Measurements from ENCODE around the gene BTD.

The BTD gene

GRCh38 chr3:15654891-15655290 is 53.3 kb downstream of the BTD start:
- no peak for FAIRE-seq
- TF ChIP-seq TAF1 (IDR thresholded peaks at IDR 0.05; ENCODE audit: borderline replicate concordance, low read depth, low read length) (no peak), POLR2AphosphoS5 (IDR thresholded peaks at IDR 0.05; ENCODE audit: low read depth, low read length) (no peak), POLR2A (IDR thresholded peaks at IDR 0.05; ENCODE audit: low read depth, low read length) (no peak)
- no peak for DNase-seq (ENCODE audit: insufficient read length)

- TF ChIP-seq POLR2A (IDR thresholded peaks at IDR 0.05; ENCODE audit: low read depth, low read length) (no peak), POLR2AphosphoS5 (IDR thresholded peaks at IDR 0.05; ENCODE audit: low read depth, low read length) (no peak), TAF1 (IDR thresholded peaks at IDR 0.05; ENCODE audit: borderline replicate concordance, low read depth, low read length) (no peak)
- no peak for FAIRE-seq
Observed at GRCh38 chr3:15656342-15656741, 54.8 kb downstream of the BTD start.

GRCh38 chr3:15657016-15657415 is 55.5 kb downstream of the BTD start:
- FAIRE-seq: no peak
- no peak for DNase-seq (ENCODE audit: insufficient read length)
- TF ChIP-seq TAF1 (IDR thresholded peaks at IDR 0.05; ENCODE audit: borderline replicate concordance, low read depth, low read length) (no peak), POLR2AphosphoS5 (IDR thresholded peaks at IDR 0.05; ENCODE audit: low read depth, low read length) (no peak), POLR2A (IDR thresholded peaks at IDR 0.05; ENCODE audit: low read depth, low read length) (no peak)

More at GRCh38 chr3:15656342-15656741, 54.8 kb downstream of the BTD start:
- DNase-seq (ENCODE audit: insufficient read length): no peak

GRCh38 chr3:15659254-15659975 is 57.9 kb downstream of the BTD start:
- TF ChIP-seq POLR2A (IDR thresholded peaks at IDR 0.05; ENCODE audit: low read depth, low read length) (no peak), POLR2AphosphoS5 (IDR thresholded peaks at IDR 0.05; ENCODE audit: low read depth, low read length) (no peak), TAF1 (IDR thresholded peaks at IDR 0.05; ENCODE audit: borderline replicate concordance, low read depth, low read length) (no peak)
- no peak for FAIRE-seq
- no peak for DNase-seq (ENCODE audit: insufficient read length)

GRCh38 chr3:15660055-15660935 is 58.8 kb downstream of the BTD start:
- DNase-seq (ENCODE audit: insufficient read length): no peak
- FAIRE-seq: peak; percentile 5

GRCh38 chr3:15664144-15664543 is 62.6 kb downstream of the BTD start:
- TF ChIP-seq POLR2A (IDR thresholded peaks at IDR 0.05; ENCODE audit: low read depth, low read length): no peak
- TF ChIP-seq TAF1 (IDR thresholded peaks at IDR 0.05; ENCODE audit: borderline replicate concordance, low read depth, low read length): no peak
- no peak for TF ChIP-seq POLR2AphosphoS5 (IDR thresholded peaks at IDR 0.05; ENCODE audit: low read depth, low read length)
- DNase-seq (ENCODE audit: insufficient read length): no peak
- FAIRE-seq: no peak

More at GRCh38 chr3:15660055-15660935, 58.8 kb downstream of the BTD start:
- TF ChIP-seq TAF1 (IDR thresholded peaks at IDR 0.05; ENCODE audit: borderline replicate concordance, low read depth, low read length) (no peak), POLR2AphosphoS5 (IDR thresholded peaks at IDR 0.05; ENCODE audit: low read depth, low read length) (no peak), POLR2A (IDR thresholded peaks at IDR 0.05; ENCODE audit: low read depth, low read length) (no peak)

- FAIRE-seq (no peak), DNase-seq (ENCODE audit: insufficient read length) (no peak)
- 0 out of 2 replicates have a peak, but pooled peaks have one; percentile 40 for TF ChIP-seq POLR2AphosphoS5 (IDR thresholded peaks at IDR 0.05; ENCODE audit: low read depth, low read length)
- TF ChIP-seq POLR2A (IDR thresholded peaks at IDR 0.05; ENCODE audit: low read depth, low read length): no peak
- no peak for TF ChIP-seq TAF1 (IDR thresholded peaks at IDR 0.05; ENCODE audit: borderline replicate concordance, low read depth, low read length)
Observed at GRCh38 chr3:15665510-15666150, 64.1 kb downstream of the BTD start.

- TF ChIP-seq POLR2A (IDR thresholded peaks at IDR 0.05; ENCODE audit: low read depth, low read length) (no peak), TAF1 (IDR thresholded peaks at IDR 0.05; ENCODE audit: borderline replicate concordance, low read depth, low read length) (no peak), POLR2AphosphoS5 (IDR thresholded peaks at IDR 0.05; ENCODE audit: low read depth, low read length) (no peak)
- FAIRE-seq (no peak), DNase-seq (ENCODE audit: insufficient read length) (no peak)
Observed at GRCh38 chr3:15666277-15666676, 64.7 kb downstream of the BTD start.

- FAIRE-seq: peak; percentile 38
- DNase-seq (ENCODE audit: insufficient read length): no peak
- TF ChIP-seq POLR2A (IDR thresholded peaks at IDR 0.05; ENCODE audit: low read depth, low read length): no peak
- no peak for TF ChIP-seq POLR2AphosphoS5 (IDR thresholded peaks at IDR 0.05; ENCODE audit: low read depth, low read length)
- TF ChIP-seq TAF1 (IDR thresholded peaks at IDR 0.05; ENCODE audit: borderline replicate concordance, low read depth, low read length): no peak
Observed at GRCh38 chr3:15667484-15667883, 65.9 kb downstream of the BTD start.

GRCh38 chr3:15673536-15673935 is 72.0 kb downstream of the BTD start:
- TF ChIP-seq TAF1 (IDR thresholded peaks at IDR 0.05; ENCODE audit: borderline replicate concordance, low read depth, low read length): no peak
- TF ChIP-seq POLR2A (IDR thresholded peaks at IDR 0.05; ENCODE audit: low read depth, low read length): no peak
- no peak for TF ChIP-seq POLR2AphosphoS5 (IDR thresholded peaks at IDR 0.05; ENCODE audit: low read depth, low read length)
- DNase-seq (ENCODE audit: insufficient read length) (no peak), FAIRE-seq (no peak)

GRCh38 chr3:15676259-15676658 is 74.7 kb downstream of the BTD start:
- FAIRE-seq: no peak
- TF ChIP-seq TAF1 (IDR thresholded peaks at IDR 0.05; ENCODE audit: borderline replicate concordance, low read depth, low read length) (no peak), POLR2AphosphoS5 (IDR thresholded peaks at IDR 0.05; ENCODE audit: low read depth, low read length) (no peak), POLR2A (IDR thresholded peaks at IDR 0.05; ENCODE audit: low read depth, low read length) (no peak)
- no peak for DNase-seq (ENCODE audit: insufficient read length)

Measured in GM12892 (cell line).